GM12891 (cell line): ENCODE data around the gene TSHZ3.

Experiments used
- POLR2A ChIP-seq: IDR thresholded peaks from 2 replicates; pipeline ENCODE4 v1.6.1; 2011; ENCODE audit warnings: low read depth, low read length, control low read depth
- POLR2AphosphoS5 ChIP-seq: IDR thresholded peaks from 2 replicates; pipeline ENCODE4 v1.6.1; 2011; ENCODE audit warnings: low read depth, low read length, control low read depth
- TAF1 ChIP-seq: IDR thresholded peaks from 2 replicates; pipeline ENCODE4 v1.6.1; 2011; ENCODE audit warnings: low read depth, low read length, control low read depth

GRCh38 chr19:31319465-31319864 is 29.8 kb downstream of the TSHZ3 start:
- TF ChIP-seq POLR2AphosphoS5 (no peak), POLR2A (no peak), TAF1 (no peak)
